Adrenal gland (tissue), 12 donors: ENCODE data around the gene LARGE1. TPM values are rescaled to one million over a fixed set of nuclear protein-coding genes. Genes with fewer than 3 reads are reported as not detected.
"Not testable (repeated sequence)": the region's sequence is repeated elsewhere in the genome, so short reads cannot be mapped to it uniquely, and the experiment has no call there.

Experiments
- DNase-seq, 7 donors: peaks; one replicate each; pipeline ENCODE4 v3.0.0-alpha.2; 2019 to 2020
- H3K27ac ChIP-seq, 5 donors: fragments of 200-600 bp; sonication (generic) in 4 of 5; 1 replicate in 3 of 5; 2 replicates in 2 of 5; pipeline versions ENCODE4 v1.5.1 to v1.8.0; 2016 to 2020; ENCODE audit warnings: mild to moderate bottlenecking in 1 of 5
- H3K27me3 ChIP-seq: fragments of 200-600 bp; 2 replicates; pipeline ENCODE4 v1.8.0; 2021
- H3K36me3 ChIP-seq, 2 donors: fragments of 200-600 bp; replicated peaks in 1 of 2; 1 replicate in 1 of 2; 2 replicates in 1 of 2; pipeline versions ENCODE4 v1.5.1 to v1.8.0; 2018 to 2022
- H3K4me1 ChIP-seq, 2 donors: fragments of 200-600 bp; replicated peaks in 1 of 2; 1 replicate in 1 of 2; 2 replicates in 1 of 2; pipeline versions ENCODE4 v1.5.1 to v1.8.0; 2018 to 2021
- H3K4me3 ChIP-seq, 4 donors: fragments of 200-600 bp; sonication (generic) in 3 of 4; one replicate each; pipeline ENCODE4 v1.5.1; 2016 to 2018
- H3K9me3 ChIP-seq, 3 donors: fragments of 200-600 bp; sonication (generic) in 1 of 3; replicated peaks in 1 of 3; 1 replicate in 2 of 3; 2 replicates in 1 of 3; pipeline versions ENCODE4 v1.5.1 to v1.8.0; 2016 to 2021
- POLR2A ChIP-seq, 2 donors: fragments of 450-650 bp; IDR thresholded peaks; one replicate each; pipeline ENCODE4 v1.6.1; 2017; ENCODE audit warnings: antibody characterized with exemption in 2 of 2, mild to moderate bottlenecking in 2 of 2, moderate library complexity in 1 of 2
- WGBS, 4 donors: extraction: QIAGEN DNeasy Blood & Tissue Kit in 2 of 4; methylation state at CpG; one replicate each; pipeline versions ENCODE4 v1.1.5 to v1.1.7; 2013 to 2017; 5-methylcytosine and 5-hydroxymethylcytosine counted together
- intact Hi-C, 2 donors: fragments of 100-400 bp; cut with DNase I; formaldehyde crosslinking; loops; one replicate each; pipeline versions ENCODE4 v1.14.1 to v1.15.0; 2022 to 2023
- polyA plus RNA-seq, 3 donors: library from polyadenylated mRNA; stranded (reverse); fragments of 200-250 nt in 2 of 3; fragments of 350-450 nt in 1 of 3; fragmentation: Illumina TruSeq in 1 of 3; extraction: RNeasy Lipid Tissue Mini Kit (QIAGEN cat#74804) in 1 of 3; gene quantifications; one replicate each; pipeline ENCODE4 v1.2.3, GENCODE V29; 2013 to 2014
- total RNA-seq, 9 donors: library from RNA; depleted of rRNA in 4 of 9; stranded (reverse); fragments of >200 nt in 4 of 9; fragments of 120-200 nt in 1 of 9; fragmentation: NEBNext Ultra II Directional in 1 of 9; extraction: Animal tissue kit (Norgen Biotek cat#: 25700) in 1 of 9; gene quantifications; one replicate each; pipeline versions ENCODE4 v1.1.0 to v1.2.4, GENCODE V29; 2013 to 2023
- TF ChIP-seq, protein P1 (sequence below), 6 experiments: fragments of 450-650 bp in 4 of 6; fragments of 200-600 bp in 2 of 6; sonication (generic) in 1 of 6; IDR thresholded peaks; 1 replicate in 5 of 6; 2 replicates in 1 of 6; pipeline versions ENCODE4 v1.5.1 to v1.8.0; 2016 to 2021; ENCODE audit warnings: antibody characterized with exemption in 6 of 6, mild to moderate bottlenecking in 2 of 6, moderate library complexity in 1 of 6
- donor health status: healthy with polysubstance abuse.
- donor health status: Bipolar disorder and iron deficiency.
- donor health status: DM: yes; HTN: yes; CAD: no.
- donor health status: DM: no; HTN: no; CAD: no.
- donor health status: DM: no; HTN: no; CAD: no.
- donor health status: DM: yes; HTN: yes; CAD: no.

LARGE1 gene
- total and polyA plus RNA-seq, 12 donors = 3.4 to 67.6 (median 30.6) TPM

DNA sequence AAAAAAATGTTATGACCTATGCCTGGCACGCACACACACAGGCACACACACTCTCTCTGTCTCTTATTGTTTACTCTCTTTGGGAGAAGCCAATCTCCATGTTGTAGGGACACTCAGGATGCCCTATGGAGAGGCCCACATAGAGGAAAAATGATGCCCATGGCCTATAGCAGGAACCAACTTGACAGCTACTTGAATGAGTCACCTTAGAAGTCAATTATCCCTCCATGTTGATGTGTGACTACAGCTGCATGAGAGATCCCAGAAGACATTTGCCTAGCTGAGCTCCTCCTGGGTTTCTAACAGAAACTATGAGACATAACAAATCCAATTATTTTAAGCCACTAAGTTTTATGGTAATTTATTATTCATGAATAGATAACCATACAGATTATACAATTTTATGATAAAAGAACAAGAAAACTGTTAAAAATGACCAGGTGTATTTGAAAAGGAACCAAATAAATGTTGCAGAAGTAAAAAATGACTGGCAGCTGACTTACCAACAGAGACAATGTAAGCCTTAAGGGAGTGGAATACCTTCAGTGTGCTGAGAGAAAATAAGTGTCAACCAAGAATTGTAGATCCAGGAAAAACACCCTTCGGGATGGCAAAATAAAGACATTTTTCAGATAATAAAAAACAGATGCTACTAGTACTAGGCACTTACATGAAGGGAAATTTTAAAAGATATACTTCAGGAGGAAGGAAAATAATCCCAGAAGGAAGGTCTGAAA is 458.4 kb downstream of the LARGE1 start:
- Histone ChIP-seq H3K27me3 (no peaks in the 10 kb centered on the region), H3K9me3 (peaks cover 0 to 5% (median 4%) of the 10 kb centered on the region in 3 donors), H3K4me3 (no peak overlapping the region), H3K4me1 (no peaks in the 10 kb centered on the region), H3K36me3 (no peaks in the 10 kb centered on the region), H3K27ac (no peak overlapping the region)
- intact Hi-C loops = no loop called here
- WGBS, 4 donors = 64 to 98% (median 85%) methylated on average over 2 of the region's 2 CpGs
- TF ChIP-seq POLR2A (IDR thresholded peaks at IDR 0.05) = no peak
- TF ChIP-seq, protein P1, sequence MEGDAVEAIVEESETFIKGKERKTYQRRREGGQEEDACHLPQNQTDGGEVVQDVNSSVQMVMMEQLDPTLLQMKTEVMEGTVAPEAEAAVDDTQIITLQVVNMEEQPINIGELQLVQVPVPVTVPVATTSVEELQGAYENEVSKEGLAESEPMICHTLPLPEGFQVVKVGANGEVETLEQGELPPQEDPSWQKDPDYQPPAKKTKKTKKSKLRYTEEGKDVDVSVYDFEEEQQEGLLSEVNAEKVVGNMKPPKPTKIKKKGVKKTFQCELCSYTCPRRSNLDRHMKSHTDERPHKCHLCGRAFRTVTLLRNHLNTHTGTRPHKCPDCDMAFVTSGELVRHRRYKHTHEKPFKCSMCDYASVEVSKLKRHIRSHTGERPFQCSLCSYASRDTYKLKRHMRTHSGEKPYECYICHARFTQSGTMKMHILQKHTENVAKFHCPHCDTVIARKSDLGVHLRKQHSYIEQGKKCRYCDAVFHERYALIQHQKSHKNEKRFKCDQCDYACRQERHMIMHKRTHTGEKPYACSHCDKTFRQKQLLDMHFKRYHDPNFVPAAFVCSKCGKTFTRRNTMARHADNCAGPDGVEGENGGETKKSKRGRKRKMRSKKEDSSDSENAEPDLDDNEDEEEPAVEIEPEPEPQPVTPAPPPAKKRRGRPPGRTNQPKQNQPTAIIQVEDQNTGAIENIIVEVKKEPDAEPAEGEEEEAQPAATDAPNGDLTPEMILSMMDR (IDR thresholded peaks at IDR 0.05) = no peak
- DNase-seq = no peak

- H3K9me3 ChIP-seq, H3K27me3 ChIP-seq, H3K36me3 ChIP-seq, H3K4me1 ChIP-seq, intact Hi-C loops, H3K27ac ChIP-seq, H3K4me3 ChIP-seq, DNase-seq: not testable (repeated sequence)
- WGBS, 4 donors = 92 to 95% (median 93%) methylated on average over 1 of the region's 1 CpG
Measured at GRCh38 chr22:33461245-33461644, 459.0 kb downstream of the LARGE1 start.

GRCh38 chr22:33459137-33459536 is 461.1 kb downstream of the LARGE1 start:
- TF ChIP-seq, protein P1 (IDR thresholded peaks at IDR 0.05) = no peak
- no peak for TF ChIP-seq POLR2A (IDR thresholded peaks at IDR 0.05)

GRCh38 chr22:33456511-33456910 is 463.8 kb downstream of the LARGE1 start:
- Histone ChIP-seq H3K36me3 (no peaks in the 10 kb centered on the region), H3K27me3 (no peaks in the 10 kb centered on the region), H3K9me3 (no peaks in the 10 kb centered on the region), H3K4me3 (no peak overlapping the region), H3K27ac (no peak overlapping the region), H3K4me1 (no peaks in the 10 kb centered on the region)
- TF ChIP-seq POLR2A (IDR thresholded peaks at IDR 0.05) = no peak
- TF ChIP-seq, protein P1 (IDR thresholded peaks at IDR 0.05) = no peak
- WGBS, 4 donors = 90 to 97% (median 94%) methylated on average over 1 of the region's 1 CpG
- no peak for DNase-seq
- intact Hi-C loops = no loop called here

More at GRCh38 chr22:33459137-33459536, 461.1 kb downstream of the LARGE1 start:
- no peaks in the 10 kb centered on the region for H3K36me3 ChIP-seq
- intact Hi-C loops = no loop called here
- no peak overlapping the region for H3K27ac ChIP-seq
- H3K4me3 ChIP-seq = no peak overlapping the region
- no peaks in the 10 kb centered on the region for H3K27me3 ChIP-seq
- no peak for DNase-seq
- 88 to 93% (median 92%) methylated on average over 6 of the region's 6 CpGs for WGBS, 4 donors
- peaks cover 0 to 5% (median 4%) of the 10 kb centered on the region in 3 donors for H3K9me3 ChIP-seq
- no peaks in the 10 kb centered on the region for H3K4me1 ChIP-seq

DNA sequence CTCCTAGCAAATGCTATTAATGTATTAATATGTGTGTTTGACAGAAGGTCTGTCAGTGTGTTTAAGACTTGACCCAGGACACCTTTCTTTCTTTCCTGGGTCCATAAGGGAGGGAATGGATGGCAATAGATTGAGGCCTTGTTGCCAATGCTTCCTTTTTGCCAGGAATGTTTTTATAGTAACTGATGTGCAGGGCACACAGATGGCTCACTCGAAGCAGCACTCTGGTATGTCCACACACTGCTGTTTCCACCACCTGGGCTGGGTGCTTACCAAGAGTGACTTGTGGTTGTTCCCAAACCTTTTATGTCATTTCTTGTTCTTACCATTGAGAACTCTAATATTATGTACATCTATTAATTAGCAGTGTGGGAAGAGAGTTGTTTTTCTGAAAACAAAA is 465.2 kb downstream of the LARGE1 start:
- 81 to 100% (median 95%) methylated on average over 1 of the region's 1 CpG for WGBS, 4 donors
- Histone ChIP-seq H3K4me3 (no peak overlapping the region), H3K4me1 (no peaks in the 10 kb centered on the region), H3K27ac (no peak overlapping the region), H3K27me3 (no peaks in the 10 kb centered on the region), H3K9me3 (no peaks in the 10 kb centered on the region), H3K36me3 (no peaks in the 10 kb centered on the region)
- intact Hi-C loops = no loop called here
- TF ChIP-seq, protein P1 (IDR thresholded peaks at IDR 0.05) = no peak
- no peak for TF ChIP-seq POLR2A (IDR thresholded peaks at IDR 0.05)
- DNase-seq = no peak
